Measurements from ENCODE around the gene PDHA2.
"Not testable (repeated sequence)": the region's sequence is repeated elsewhere in the genome, so short reads cannot be mapped to it uniquely, and the experiment has no call there.

The PDHA2 gene

DNA sequence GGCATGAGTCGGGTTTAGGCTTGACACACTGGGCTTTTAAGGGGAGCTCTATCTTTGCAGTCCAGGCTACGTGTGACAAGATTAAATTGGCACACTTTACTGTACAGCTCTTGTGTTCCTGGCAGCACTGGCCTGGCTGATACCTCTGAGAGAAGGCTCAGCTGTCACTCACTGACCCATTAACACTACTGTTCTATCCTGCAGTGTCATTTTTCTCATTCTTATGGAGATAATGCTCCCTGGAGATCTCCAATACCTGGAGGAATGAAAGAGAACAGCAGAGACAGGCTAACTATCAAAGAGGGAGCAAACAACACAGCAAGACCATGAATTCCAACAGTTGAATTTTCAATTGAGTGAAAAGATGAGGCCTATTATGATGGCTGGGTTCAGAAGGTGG, 1.7 kb upstream of the PDHA2 start:
- H3K36me3 ChIP-seq (ENCODE audit: insufficient read depth, low read length), result no peaks in the 10 kb centered on the region
- H3K4me3 ChIP-seq, result no peak overlapping the region
- TF ChIP-seq FOXP2 (optimal IDR thresholded peaks at IDR 0.05; ENCODE audit: control extremely low read depth, extremely low read length, insufficient read depth), result no peak
- no peak for TF ChIP-seq EZH2 (IDR thresholded peaks at IDR 0.05)
- TF ChIP-seq POLR2AphosphoS5 (IDR thresholded peaks at IDR 0.05; ENCODE audit: borderline replicate concordance, low read depth, low read length), result no peak
- no peak overlapping the region for H3K27ac ChIP-seq
- no peaks in the 10 kb centered on the region for H3K9me3 ChIP-seq (ENCODE audit: low read depth, low read length)
- no peak for DNase-seq (ENCODE audit: low read depth, low spot score)
- H3K9ac ChIP-seq (ENCODE audit: insufficient read length), result no peak overlapping the region

DNA sequence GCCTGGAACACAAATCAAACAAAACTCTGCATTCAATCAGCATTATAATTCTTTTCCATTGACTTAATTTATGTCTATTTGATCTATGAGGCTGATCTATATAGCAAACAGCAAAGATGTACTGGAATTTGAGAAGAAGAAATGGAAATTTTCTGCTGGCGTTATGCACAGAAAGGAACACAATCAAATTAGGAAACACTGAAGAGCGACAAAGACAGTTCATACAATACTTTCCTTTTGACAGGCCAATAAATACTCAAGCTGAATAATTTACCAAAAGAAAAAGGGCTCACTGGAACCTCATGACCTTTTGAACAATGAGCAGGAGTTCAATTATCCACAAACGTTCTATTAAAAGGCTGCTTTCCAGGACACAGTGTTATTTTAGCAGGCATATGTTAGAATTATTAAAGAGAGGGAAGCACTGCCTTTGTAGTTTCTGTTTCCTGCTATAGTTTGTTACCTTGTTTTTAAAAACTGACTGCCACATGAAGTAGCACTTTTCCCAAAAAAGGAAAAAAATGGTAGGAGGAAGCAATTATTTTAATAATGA, 8.1 kb downstream of the PDHA2 start:
- no peak overlapping the region for H3K9ac ChIP-seq (ENCODE audit: insufficient read length)
- TF ChIP-seq FOXP2 (optimal IDR thresholded peaks at IDR 0.05; ENCODE audit: control extremely low read depth, extremely low read length, insufficient read depth) (no peak), EZH2 (IDR thresholded peaks at IDR 0.05) (no peak), POLR2AphosphoS5 (IDR thresholded peaks at IDR 0.05; ENCODE audit: borderline replicate concordance, low read depth, low read length) (no peak)
- no peak for DNase-seq (ENCODE audit: low read depth, low spot score)
- H3K27ac ChIP-seq, result no peak overlapping the region
- H3K4me3 ChIP-seq, result no peak overlapping the region
- no peaks in the 10 kb centered on the region for H3K9me3 ChIP-seq (ENCODE audit: low read depth, low read length)
- no peaks in the 10 kb centered on the region for H3K36me3 ChIP-seq (ENCODE audit: insufficient read depth, low read length)

DNA sequence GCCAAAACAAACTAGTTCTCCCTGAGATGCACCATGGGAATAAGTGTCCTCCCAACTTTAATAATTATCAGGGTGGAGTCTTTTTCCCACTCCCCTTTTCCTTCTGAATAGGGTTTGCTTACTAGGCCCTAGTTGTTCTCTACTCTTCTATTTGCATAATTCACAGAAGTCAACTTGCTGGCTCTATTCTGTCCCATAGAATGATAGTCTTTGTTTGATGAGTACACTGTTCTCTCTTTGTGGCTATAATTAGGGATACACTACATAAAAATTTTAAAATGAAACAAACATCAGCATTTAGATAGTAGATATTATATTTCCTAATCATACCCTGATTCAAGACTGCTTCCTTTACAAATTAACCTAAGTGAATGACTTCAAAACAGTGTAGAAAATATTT, 10.3 kb downstream of the PDHA2 start:
- no peak for DNase-seq (ENCODE audit: low read depth, low spot score)
- Histone ChIP-seq H3K27ac (no peak overlapping the region), H3K9ac (ENCODE audit: insufficient read length) (no peak overlapping the region), H3K4me3 (no peak overlapping the region), H3K36me3 (ENCODE audit: insufficient read depth, low read length) (no peaks in the 10 kb centered on the region), H3K9me3 (ENCODE audit: low read depth, low read length) (no peaks in the 10 kb centered on the region)
- TF ChIP-seq FOXP2 (optimal IDR thresholded peaks at IDR 0.05; ENCODE audit: control extremely low read depth, extremely low read length, insufficient read depth), result no peak
- no peak for TF ChIP-seq EZH2 (IDR thresholded peaks at IDR 0.05)
- no peak for TF ChIP-seq POLR2AphosphoS5 (IDR thresholded peaks at IDR 0.05; ENCODE audit: borderline replicate concordance, low read depth, low read length)

DNA sequence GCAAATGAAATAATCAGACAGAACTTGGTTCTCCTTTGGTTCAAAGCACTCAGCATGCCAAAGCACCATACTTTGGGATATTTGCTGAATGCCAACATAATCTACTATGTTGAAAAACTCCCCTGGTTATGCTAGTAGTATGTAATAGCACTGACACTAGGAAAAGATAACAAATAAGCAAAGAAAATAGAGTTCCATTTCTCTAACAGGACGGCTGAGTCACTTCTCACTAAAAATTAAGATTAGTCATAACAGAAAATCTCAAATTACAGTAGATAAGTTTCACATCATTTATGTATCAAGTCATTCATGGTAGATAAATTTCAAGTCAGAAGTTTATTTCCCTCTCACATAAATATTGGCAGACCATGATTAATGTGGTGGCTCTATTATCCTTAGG, 17.9 kb downstream of the PDHA2 start:
- Histone ChIP-seq H3K9ac (ENCODE audit: insufficient read length) (no peak overlapping the region), H3K9me3 (ENCODE audit: low read depth, low read length) (no peaks in the 10 kb centered on the region), H3K27ac (no peak overlapping the region), H3K4me3 (no peak overlapping the region), H3K36me3 (ENCODE audit: insufficient read depth, low read length) (no peaks in the 10 kb centered on the region)
- DNase-seq (ENCODE audit: low read depth, low spot score), result no peak
- TF ChIP-seq FOXP2 (optimal IDR thresholded peaks at IDR 0.05; ENCODE audit: control extremely low read depth, extremely low read length, insufficient read depth), result no peak

DNA sequence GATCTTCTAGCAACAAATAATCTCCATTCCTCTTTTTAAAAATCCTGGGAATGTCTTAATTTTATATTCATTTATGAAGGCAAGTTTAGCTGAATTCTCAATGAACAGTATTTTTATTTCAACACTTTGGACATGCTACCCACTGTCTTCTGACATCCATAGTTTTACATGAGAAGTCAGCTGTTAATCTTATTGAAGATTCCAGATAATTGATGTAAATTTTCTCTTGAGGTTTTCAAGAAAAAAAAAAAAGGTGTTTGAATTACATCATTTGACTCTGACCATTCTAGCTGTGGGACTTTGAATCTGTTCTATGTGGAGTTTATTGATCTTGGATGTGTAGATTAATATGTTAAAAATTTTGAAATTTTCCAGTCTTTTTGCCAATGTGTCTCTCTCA, 28.0 kb downstream of the PDHA2 start:
- DNase-seq (ENCODE audit: low read depth, low spot score), result peak; percentile 14
- TF ChIP-seq EZH2 (IDR thresholded peaks at IDR 0.05) (no peak), POLR2AphosphoS5 (IDR thresholded peaks at IDR 0.05; ENCODE audit: borderline replicate concordance, low read depth, low read length) (no peak), FOXP2 (optimal IDR thresholded peaks at IDR 0.05; ENCODE audit: control extremely low read depth, extremely low read length, insufficient read depth) (no peak)
- H3K27ac ChIP-seq, result no peak overlapping the region
- peaks cover 9% of the 10 kb centered on the region; the same call in 1 of the 2 replicates for H3K9me3 ChIP-seq (ENCODE audit: low read depth, low read length)
- no peak overlapping the region for H3K4me3 ChIP-seq
- H3K9ac ChIP-seq (ENCODE audit: insufficient read length), result no peak overlapping the region
- H3K36me3 ChIP-seq (ENCODE audit: insufficient read depth, low read length), result no peaks in the 10 kb centered on the region

DNA sequence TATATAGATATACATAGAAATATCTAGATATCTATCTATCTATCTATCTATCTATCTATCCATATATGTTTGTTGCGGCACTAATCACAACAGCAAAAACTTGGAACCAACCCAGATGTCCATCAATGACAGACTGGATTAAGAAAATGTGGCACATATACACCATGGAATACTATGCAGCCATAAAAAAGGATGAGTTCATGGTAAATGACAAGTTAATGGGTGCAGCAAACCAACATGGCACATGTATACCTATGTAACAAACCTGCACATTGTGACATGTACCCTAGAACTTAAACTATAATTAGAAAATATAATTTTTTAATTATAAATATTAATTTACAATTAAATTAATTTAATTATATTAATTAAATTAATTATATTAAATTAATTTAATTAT, 29.5 kb downstream of the PDHA2 start:
- not testable (repeated sequence) for H3K9ac ChIP-seq (ENCODE audit: insufficient read length); H3K36me3 ChIP-seq (ENCODE audit: insufficient read depth, low read length); H3K4me3 ChIP-seq; H3K27ac ChIP-seq; DNase-seq (ENCODE audit: low read depth, low spot score); H3K9me3 ChIP-seq (ENCODE audit: low read depth, low read length)

DNA sequence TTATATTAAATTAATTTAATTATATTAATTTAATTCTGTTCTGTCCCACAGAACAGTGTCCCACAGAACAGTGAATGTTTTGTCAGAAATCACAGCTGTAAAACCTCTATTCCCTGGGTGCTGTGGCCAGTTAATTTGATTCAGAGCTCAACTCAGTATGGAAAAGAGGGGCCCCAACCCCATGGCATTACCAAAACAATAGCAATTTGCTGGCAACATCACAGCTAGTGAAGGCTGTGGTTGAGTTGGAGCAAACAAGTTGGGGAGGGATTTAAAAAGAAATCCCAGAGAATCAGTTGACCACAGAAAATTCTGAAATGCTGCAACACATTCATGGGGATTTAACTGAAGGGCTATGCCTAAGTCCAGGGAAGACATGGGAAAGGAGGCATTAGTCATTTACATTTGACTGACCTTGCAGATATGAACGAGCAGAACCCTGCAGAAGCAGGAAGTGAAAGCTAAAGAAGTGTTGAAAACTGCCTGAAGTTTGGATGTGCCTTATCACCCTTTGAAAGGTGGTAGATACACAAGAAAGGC, 30.1 kb downstream of the PDHA2 start:
- Histone ChIP-seq H3K4me3 (no peak overlapping the region), H3K9ac (ENCODE audit: insufficient read length) (no peak overlapping the region), H3K27ac (no peak overlapping the region), H3K9me3 (ENCODE audit: low read depth, low read length) (peaks cover 9% of the 10 kb centered on the region; the same call in 1 of the 2 replicates), H3K36me3 (ENCODE audit: insufficient read depth, low read length) (no peaks in the 10 kb centered on the region)
- no peak for TF ChIP-seq POLR2AphosphoS5 (IDR thresholded peaks at IDR 0.05; ENCODE audit: borderline replicate concordance, low read depth, low read length)
- no peak for TF ChIP-seq EZH2 (IDR thresholded peaks at IDR 0.05)
- no peak for TF ChIP-seq FOXP2 (optimal IDR thresholded peaks at IDR 0.05; ENCODE audit: control extremely low read depth, extremely low read length, insufficient read depth)
- no peak for DNase-seq (ENCODE audit: low read depth, low spot score)

DNA sequence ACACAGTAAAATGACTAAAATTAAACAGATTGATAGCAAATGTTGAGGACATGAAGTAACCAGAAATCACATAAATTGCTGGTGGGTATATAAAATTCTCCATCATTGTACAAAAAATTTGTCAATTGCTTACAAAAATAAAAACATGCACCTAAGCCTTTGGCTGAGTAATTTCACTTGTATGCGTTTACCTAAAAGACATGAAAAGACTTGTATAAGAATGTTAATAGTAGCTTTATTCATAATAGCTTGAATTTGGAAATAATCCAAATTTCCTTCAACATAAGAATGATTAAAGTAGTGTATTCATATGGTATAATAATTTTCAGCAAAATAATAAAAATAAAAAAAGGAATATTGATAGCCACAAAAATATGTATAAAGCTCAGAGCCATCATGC, 37.7 kb downstream of the PDHA2 start:
- Histone ChIP-seq H3K9ac (ENCODE audit: insufficient read length) (no peak overlapping the region), H3K36me3 (ENCODE audit: insufficient read depth, low read length) (no peaks in the 10 kb centered on the region), H3K27ac (no peak overlapping the region), H3K4me3 (no peak overlapping the region), H3K9me3 (ENCODE audit: low read depth, low read length) (no peaks in the 10 kb centered on the region)
- no peak for DNase-seq (ENCODE audit: low read depth, low spot score)
- TF ChIP-seq EZH2 (IDR thresholded peaks at IDR 0.05) (no peak), FOXP2 (optimal IDR thresholded peaks at IDR 0.05; ENCODE audit: control extremely low read depth, extremely low read length, insufficient read depth) (no peak), POLR2AphosphoS5 (IDR thresholded peaks at IDR 0.05; ENCODE audit: borderline replicate concordance, low read depth, low read length) (no peak)

DNA sequence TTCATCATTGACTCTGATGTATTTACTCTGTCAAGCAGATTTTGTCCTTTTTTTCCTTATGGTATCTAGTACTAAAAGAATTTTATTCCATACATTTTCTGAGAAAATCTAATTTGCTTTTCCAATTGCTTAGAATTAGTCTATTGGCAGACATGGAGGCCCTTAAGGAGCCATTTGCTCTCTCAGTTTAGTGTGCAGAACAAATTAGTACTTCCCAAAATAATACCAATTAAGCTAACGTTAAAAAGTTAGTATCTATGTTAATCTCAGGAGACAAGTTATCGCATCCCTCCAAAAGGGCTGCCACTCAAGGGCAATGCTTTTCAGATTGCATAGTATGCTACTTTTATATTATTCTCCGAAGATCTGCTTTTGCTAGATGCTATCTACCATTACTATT, 47.7 kb downstream of the PDHA2 start:
- Histone ChIP-seq H3K4me3 (no peak overlapping the region), H3K27ac (no peak overlapping the region), H3K36me3 (ENCODE audit: insufficient read depth, low read length) (no peaks in the 10 kb centered on the region), H3K9me3 (ENCODE audit: low read depth, low read length) (no peaks in the 10 kb centered on the region), H3K9ac (ENCODE audit: insufficient read length) (no peak overlapping the region)
- DNase-seq (ENCODE audit: low read depth, low spot score), result no peak
- no peak for TF ChIP-seq POLR2AphosphoS5 (IDR thresholded peaks at IDR 0.05; ENCODE audit: borderline replicate concordance, low read depth, low read length)
- TF ChIP-seq EZH2 (IDR thresholded peaks at IDR 0.05), result no peak
- no peak for TF ChIP-seq FOXP2 (optimal IDR thresholded peaks at IDR 0.05; ENCODE audit: control extremely low read depth, extremely low read length, insufficient read depth)
